GM15510 (cell line): ENCODE data around the gene RAD23A.

Experiments
- POLR2A ChIP-seq: IDR thresholded peaks from 3 replicates; pipeline ENCODE4 v1.6.1; 2011; ENCODE audit warnings: borderline replicate concordance; ENCODE audit not compliant: insufficient read length; ENCODE audit errors: extremely low read depth

The RAD23A gene

GRCh38 chr19:12933287-12934072 lies 12.2 kb upstream of the RAD23A start, which contains the start of gene FARSA:
TSS of gene FARSA (minus strand) at chr19:12933711. CDS start at chr19:12933696, 15 bp downstream.
- TF ChIP-seq POLR2A: peak; percentile 96

- TF ChIP-seq POLR2A: no peak
These were observed 10.6 kb upstream of the RAD23A start for GRCh38 chr19:12935071-12935470.

GRCh38 chr19:12936582-12936981 lies 9.1 kb upstream of the RAD23A start:
- no peak for TF ChIP-seq POLR2A

- no peak for TF ChIP-seq POLR2A
These were observed 8.4 kb upstream of the RAD23A start for GRCh38 chr19:12937093-12937926.

- peak; percentile 100 for TF ChIP-seq POLR2A
These were observed 7.5 kb upstream of the RAD23A start, which contains the start of gene CALR for GRCh38 chr19:12937927-12938778. TSS of gene CALR (plus strand) at chr19:12938609. CDS start at chr19:12938680, 71 bp downstream.

- TF ChIP-seq POLR2A: no peak
These were observed 6.7 kb upstream of the RAD23A start for GRCh38 chr19:12938779-12939601.

GRCh38 chr19:12939975-12940423 lies 5.7 kb upstream of the RAD23A start:
- TF ChIP-seq POLR2A: no peak

- no peak for TF ChIP-seq POLR2A
These were observed 4.8 kb upstream of the RAD23A start for GRCh38 chr19:12940897-12941296.

GRCh38 chr19:12943437-12944044 lies 2.1 kb upstream of the RAD23A start:
- TF ChIP-seq POLR2A: no peak

- no peak for TF ChIP-seq POLR2A
These were observed 1.5 kb upstream of the RAD23A start for GRCh38 chr19:12944104-12944674.

- no peak for TF ChIP-seq POLR2A
These were observed 545 bp downstream of the RAD23A start for GRCh38 chr19:12946092-12946721.

GRCh38 chr19:12946731-12947496 lies 1.3 kb downstream of the RAD23A start:
- no peak for TF ChIP-seq POLR2A
